Neural progenitor cell (in vitro differentiated cells): ENCODE measurements around the gene SMYD2.

ENCODE experiments used
- EZH2 ChIP-seq: fragments of 200-600 bp; sonication (generic); IDR thresholded peaks from 2 replicates; pipeline ENCODE4 v1.6.1; 2017; ENCODE audit warnings: antibody characterized with exemption, mild to moderate bottlenecking, moderate library complexity
- EZH2phosphoT487 ChIP-seq: fragments of 200-600 bp; sonication (generic); IDR thresholded peaks from 2 replicates; pipeline ENCODE4 v1.6.1; 2017; ENCODE audit warnings: antibody characterized with exemption
- TF ChIP-seq, protein P1 (sequence below): fragments of 200-600 bp; sonication (generic); IDR thresholded peaks from 2 replicates; pipeline ENCODE4 v1.5.1; 2017; ENCODE audit warnings: antibody characterized with exemption, mild to moderate bottlenecking

DNA sequence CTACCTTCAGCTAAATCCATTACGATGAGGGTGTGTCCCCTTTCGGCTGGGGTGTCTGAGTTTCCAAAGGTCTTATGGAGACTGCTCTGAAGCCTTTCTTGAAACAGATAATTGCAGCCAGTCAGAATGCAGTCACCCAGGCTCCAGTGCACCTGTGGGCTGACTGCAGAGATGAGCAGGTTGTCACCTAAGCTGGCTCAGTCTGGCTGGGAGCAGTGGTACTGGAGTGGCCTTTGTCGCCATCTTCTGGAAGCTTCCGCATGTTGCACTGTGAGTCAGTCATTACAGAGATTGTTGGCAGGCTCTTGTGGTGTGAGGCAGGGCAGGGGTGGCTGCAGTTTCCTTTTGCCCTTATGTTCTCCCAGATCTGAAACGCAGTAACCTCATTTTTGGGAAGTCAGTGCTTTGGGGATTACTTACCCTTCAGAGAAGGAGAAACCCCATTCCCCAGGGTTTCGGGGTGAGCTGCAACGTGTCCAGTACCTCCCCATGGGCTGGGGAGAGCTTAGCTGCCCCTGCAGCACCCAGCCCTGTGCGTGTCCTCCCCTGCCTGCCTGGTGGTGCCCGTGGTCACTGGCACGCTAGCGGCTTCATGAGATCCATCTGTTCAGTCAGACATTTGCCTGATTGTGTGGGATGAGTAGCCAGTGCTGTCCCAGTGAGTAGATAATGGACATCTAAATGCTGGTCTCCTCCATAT is 48.0 kb downstream of the SMYD2 start:
- TF ChIP-seq, protein P1, sequence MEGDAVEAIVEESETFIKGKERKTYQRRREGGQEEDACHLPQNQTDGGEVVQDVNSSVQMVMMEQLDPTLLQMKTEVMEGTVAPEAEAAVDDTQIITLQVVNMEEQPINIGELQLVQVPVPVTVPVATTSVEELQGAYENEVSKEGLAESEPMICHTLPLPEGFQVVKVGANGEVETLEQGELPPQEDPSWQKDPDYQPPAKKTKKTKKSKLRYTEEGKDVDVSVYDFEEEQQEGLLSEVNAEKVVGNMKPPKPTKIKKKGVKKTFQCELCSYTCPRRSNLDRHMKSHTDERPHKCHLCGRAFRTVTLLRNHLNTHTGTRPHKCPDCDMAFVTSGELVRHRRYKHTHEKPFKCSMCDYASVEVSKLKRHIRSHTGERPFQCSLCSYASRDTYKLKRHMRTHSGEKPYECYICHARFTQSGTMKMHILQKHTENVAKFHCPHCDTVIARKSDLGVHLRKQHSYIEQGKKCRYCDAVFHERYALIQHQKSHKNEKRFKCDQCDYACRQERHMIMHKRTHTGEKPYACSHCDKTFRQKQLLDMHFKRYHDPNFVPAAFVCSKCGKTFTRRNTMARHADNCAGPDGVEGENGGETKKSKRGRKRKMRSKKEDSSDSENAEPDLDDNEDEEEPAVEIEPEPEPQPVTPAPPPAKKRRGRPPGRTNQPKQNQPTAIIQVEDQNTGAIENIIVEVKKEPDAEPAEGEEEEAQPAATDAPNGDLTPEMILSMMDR = peak; percentile 94
- TF ChIP-seq EZH2phosphoT487 (no peak), EZH2 (no peak)
